ENCODE results near the gene MGAT4C. TPM values are rescaled to one million over a fixed set of nuclear protein-coding genes. Genes with fewer than 3 reads are reported as not detected.

MGAT4C gene
- total RNA-seq, 2 donors from 2014 or later: under 0.01 to 3.1 TPM

- no peak for TF ChIP-seq CTCF (IDR thresholded peaks at IDR 0.05)
- TF ChIP-seq POLR2A (IDR thresholded peaks at IDR 0.05): no peak
- 46 to 58% methylated on average over 2 of the region's 2 CpGs for WGBS, 2 donors
- intact Hi-C loops (cut with DNase I): no loop called here
- DNase-seq (no peak), ATAC-seq (no peak)
- Histone ChIP-seq H3K9me3 (no peaks in the 10 kb centered on the region), H3K36me3 (replicated peaks in 1 of 2; ENCODE audit: insufficient read depth in 1 of 2, low read depth in 2 of 2) (no peaks in the 10 kb centered on the region), H3K27me3 (no peaks in the 10 kb centered on the region), H3K4me1 (no peaks in the 10 kb centered on the region), H3K27ac (no peak overlapping the region), H3K4me3 (no peak overlapping the region)
Measured at GRCh38 chr12:86216591-86216990, 39.6 kb downstream of the MGAT4C start.

- no peaks in the 10 kb centered on the region for H3K36me3 ChIP-seq (replicated peaks in 1 of 2; ENCODE audit: insufficient read depth in 1 of 2, low read depth in 2 of 2)
- H3K27me3 ChIP-seq: no peaks in the 10 kb centered on the region
- ATAC-seq (no peak), DNase-seq (no peak)
- WGBS, 2 donors: 65 to 85% methylated on average over 2 of the region's 2 CpGs
- no peaks in the 10 kb centered on the region for H3K4me1 ChIP-seq
- TF ChIP-seq POLR2A (IDR thresholded peaks at IDR 0.05): no peak
- TF ChIP-seq CTCF (IDR thresholded peaks at IDR 0.05): no peak
- no peak overlapping the region for H3K27ac ChIP-seq
- intact Hi-C loops (cut with DNase I): no loop called here
- no peaks in the 10 kb centered on the region for H3K9me3 ChIP-seq
- H3K4me3 ChIP-seq: no peak overlapping the region
Measured at GRCh38 chr12:86213012-86213411, 43.2 kb downstream of the MGAT4C start.

GRCh38 chr12:86198696-86199444, 57.3 kb downstream of the MGAT4C start:
- Histone ChIP-seq H3K27me3 (no peaks in the 10 kb centered on the region), H3K4me3 (no peak overlapping the region), H3K27ac (no peak overlapping the region), H3K9me3 (no peaks in the 10 kb centered on the region), H3K36me3 (replicated peaks in 1 of 2; ENCODE audit: insufficient read depth in 1 of 2, low read depth in 2 of 2) (no peaks in the 10 kb centered on the region), H3K4me1 (no peaks in the 10 kb centered on the region)
- DNase-seq (no peak), ATAC-seq (no peak)
- TF ChIP-seq POLR2A (IDR thresholded peaks at IDR 0.05) (no peak), CTCF (IDR thresholded peaks at IDR 0.05) (no peak)
- 55 to 57% methylated on average over 4 of the region's 4 CpGs for WGBS, 2 donors
- intact Hi-C loops (cut with DNase I): no loop called here

GRCh38 chr12:86196465-86196864, 59.7 kb downstream of the MGAT4C start:
- no peaks in the 10 kb centered on the region for H3K36me3 ChIP-seq (replicated peaks in 1 of 2; ENCODE audit: insufficient read depth in 1 of 2, low read depth in 2 of 2)
- no peak for DNase-seq
- H3K27me3 ChIP-seq: no peaks in the 10 kb centered on the region
- no peaks in the 10 kb centered on the region for H3K9me3 ChIP-seq
- ATAC-seq: no peak
- no peak overlapping the region for H3K4me3 ChIP-seq
- TF ChIP-seq POLR2A (IDR thresholded peaks at IDR 0.05) (no peak), CTCF (IDR thresholded peaks at IDR 0.05) (no peak)
- H3K27ac ChIP-seq: no peak overlapping the region
- intact Hi-C loops (cut with DNase I): no loop called here
- WGBS, 2 donors: 43 to 77% methylated on average over 1 of the region's 1 CpG
- H3K4me1 ChIP-seq: no peaks in the 10 kb centered on the region

GRCh38 chr12:86194721-86195120, 61.5 kb downstream of the MGAT4C start:
- ATAC-seq: no peak
- TF ChIP-seq POLR2A (IDR thresholded peaks at IDR 0.05) (no peak), CTCF (IDR thresholded peaks at IDR 0.05) (no peak)
- no peak overlapping the region for H3K4me3 ChIP-seq
- H3K4me1 ChIP-seq: no peaks in the 10 kb centered on the region
- intact Hi-C loops (cut with DNase I): no loop called here
- H3K27ac ChIP-seq: no peak overlapping the region
- H3K9me3 ChIP-seq: no peaks in the 10 kb centered on the region
- no peak for DNase-seq
- no peaks in the 10 kb centered on the region for H3K27me3 ChIP-seq
- WGBS, 2 donors: 66 to 69% methylated on average over 2 of the region's 2 CpGs
- no peaks in the 10 kb centered on the region for H3K36me3 ChIP-seq (replicated peaks in 1 of 2; ENCODE audit: insufficient read depth in 1 of 2, low read depth in 2 of 2)
